Activated T-cell treated with anti-CD3 and anti-CD28 coated beads for 24 hours (primary cell): ENCODE measurements around the gene GAK.

ENCODE experiments used
- DNase-seq: peaks from one replicate; pipeline ENCODE4 v3.0.0-alpha.2; 2020; ENCODE audit warnings: low read depth

Gene GAK

GRCh38 chr4:868421-868820 is 63.7 kb downstream of the GAK start:
- no peak for DNase-seq

GRCh38 chr4:867526-868250 is 64.4 kb downstream of the GAK start:
- DNase-seq: no peak

GRCh38 chr4:866761-867390 is 65.2 kb downstream of the GAK start:
- no peak for DNase-seq

- DNase-seq: no peak
These were observed 65.9 kb downstream of the GAK start for GRCh38 chr4:866068-866760.

GRCh38 chr4:865572-865971 is 66.5 kb downstream of the GAK start:
- no peak for DNase-seq

- no peak for DNase-seq
These were observed 67.0 kb downstream of the GAK start for GRCh38 chr4:865121-865465.

- DNase-seq: no peak
These were observed 67.5 kb downstream of the GAK start for GRCh38 chr4:864456-865120.

- DNase-seq: no peak
These were observed 71.6 kb downstream of the GAK start for GRCh38 chr4:860561-860960.

- DNase-seq: no peak
These were observed 72.6 kb downstream of the GAK start for GRCh38 chr4:859496-859895.

GRCh38 chr4:858831-859451 is 73.2 kb downstream of the GAK start:
- no peak for DNase-seq

GRCh38 chr4:858041-858481 is 74.1 kb downstream of the GAK start:
- DNase-seq: no peak

GRCh38 chr4:857461-857860 is 74.7 kb downstream of the GAK start:
- no peak for DNase-seq

- DNase-seq: no peak
These were observed 75.8 kb downstream of the GAK start for GRCh38 chr4:856225-856901.

GRCh38 chr4:855880-856224 is 76.3 kb downstream of the GAK start:
- DNase-seq: no peak

GRCh38 chr4:854356-854755 is 77.8 kb downstream of the GAK start:
- DNase-seq: no peak

- no peak for DNase-seq
These were observed 78.7 kb downstream of the GAK start for GRCh38 chr4:853416-853781.

GRCh38 chr4:851701-852430 is 80.2 kb downstream of the GAK start:
- DNase-seq: no peak

GRCh38 chr4:850323-850945 is 81.7 kb downstream of the GAK start:
- DNase-seq: no peak

- no peak for DNase-seq
These were observed 82.5 kb downstream of the GAK start for GRCh38 chr4:849478-850175.

GRCh38 chr4:848803-849477 is 83.2 kb downstream of the GAK start:
- no peak for DNase-seq
